ENCODE data around the gene MSTN.

GRCh38 chr2:190080527-190081049 lies 18.1 kb upstream of the MSTN start:
- no peak for TF ChIP-seq CTCF (IDR thresholded peaks at IDR 0.05)
- no peak for TF ChIP-seq POLR2A (IDR thresholded peaks at IDR 0.05)
